ENCODE results near the gene FRMD3.

DNA sequence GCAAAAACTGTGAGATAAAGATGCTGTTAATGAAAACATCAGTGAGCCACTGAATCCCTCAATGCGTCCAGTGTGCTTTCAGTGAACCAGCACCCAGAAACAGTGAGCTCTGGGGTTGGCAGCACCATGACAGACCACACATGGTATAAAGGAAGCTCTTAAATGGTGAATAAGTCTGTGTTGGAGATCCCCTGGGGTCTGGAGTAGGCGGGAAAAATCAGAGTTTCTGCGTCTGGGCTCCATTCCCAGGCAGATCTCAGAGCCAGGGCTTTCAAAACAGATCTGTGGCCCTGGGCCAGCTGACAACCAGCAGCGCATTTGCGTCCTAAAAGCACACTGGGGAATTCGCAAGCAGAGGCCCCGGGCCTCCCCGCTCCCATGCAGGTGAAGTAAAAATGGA lies 233.5 kb downstream of the FRMD3 start:
- TF ChIP-seq CTCF (IDR thresholded peaks at IDR 0.05) (no peak), POLR2AphosphoS5 (IDR thresholded peaks at IDR 0.05; ENCODE audit: low read depth, low read length) (no peak), TCF7L2 (IDR thresholded peaks at IDR 0.05; ENCODE audit: low read depth, low read length) (no peak)
- TF ChIP-seq, protein P1, sequence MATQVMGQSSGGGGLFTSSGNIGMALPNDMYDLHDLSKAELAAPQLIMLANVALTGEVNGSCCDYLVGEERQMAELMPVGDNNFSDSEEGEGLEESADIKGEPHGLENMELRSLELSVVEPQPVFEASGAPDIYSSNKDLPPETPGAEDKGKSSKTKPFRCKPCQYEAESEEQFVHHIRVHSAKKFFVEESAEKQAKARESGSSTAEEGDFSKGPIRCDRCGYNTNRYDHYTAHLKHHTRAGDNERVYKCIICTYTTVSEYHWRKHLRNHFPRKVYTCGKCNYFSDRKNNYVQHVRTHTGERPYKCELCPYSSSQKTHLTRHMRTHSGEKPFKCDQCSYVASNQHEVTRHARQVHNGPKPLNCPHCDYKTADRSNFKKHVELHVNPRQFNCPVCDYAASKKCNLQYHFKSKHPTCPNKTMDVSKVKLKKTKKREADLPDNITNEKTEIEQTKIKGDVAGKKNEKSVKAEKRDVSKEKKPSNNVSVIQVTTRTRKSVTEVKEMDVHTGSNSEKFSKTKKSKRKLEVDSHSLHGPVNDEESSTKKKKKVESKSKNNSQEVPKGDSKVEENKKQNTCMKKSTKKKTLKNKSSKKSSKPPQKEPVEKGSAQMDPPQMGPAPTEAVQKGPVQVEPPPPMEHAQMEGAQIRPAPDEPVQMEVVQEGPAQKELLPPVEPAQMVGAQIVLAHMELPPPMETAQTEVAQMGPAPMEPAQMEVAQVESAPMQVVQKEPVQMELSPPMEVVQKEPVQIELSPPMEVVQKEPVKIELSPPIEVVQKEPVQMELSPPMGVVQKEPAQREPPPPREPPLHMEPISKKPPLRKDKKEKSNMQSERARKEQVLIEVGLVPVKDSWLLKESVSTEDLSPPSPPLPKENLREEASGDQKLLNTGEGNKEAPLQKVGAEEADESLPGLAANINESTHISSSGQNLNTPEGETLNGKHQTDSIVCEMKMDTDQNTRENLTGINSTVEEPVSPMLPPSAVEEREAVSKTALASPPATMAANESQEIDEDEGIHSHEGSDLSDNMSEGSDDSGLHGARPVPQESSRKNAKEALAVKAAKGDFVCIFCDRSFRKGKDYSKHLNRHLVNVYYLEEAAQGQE (IDR thresholded peaks at IDR 0.05; ENCODE audit: insufficient read depth in 1 of 2, low read depth in 2 of 2, low read length in 1 of 2), result no peak

Data from Panc1 (cell line).